Calu3 (cell line): ENCODE data around the gene TMEM9. TPM values are rescaled to one million over a fixed set of nuclear protein-coding genes. Genes with fewer than 3 reads are reported as not detected.
A peak's percentile ranks its signal among the peaks of the same experiment; 100 is the strongest.

Source experiments
- BruUV-seq: library from RNA; stranded (reverse); fragments of 400-500 nt; replicated peaks from 2 replicates; lab custom pipeline; 2021; lab: Mats Ljungman, UMichigan
- CTCF ChIA-PET: fragments of 300-600 bp; sonication (Branson Sonifier 250); formaldehyde crosslinking; loops from one replicate; lab custom pipeline; 2022; ENCODE audit warnings: antibody characterized with exemption; lab: Charles Lee
- DNase-seq: peaks from one replicate; pipeline ENCODE4 v3.0.0; 2022
- H3K27ac Mint-ChIP-seq: one replicate; pipeline ENCODE4 v1.8.0; 2022; ENCODE audit warnings: mixed read lengths; ENCODE audit not compliant: unreplicated experiment
- H3K27me3 Mint-ChIP-seq: one replicate; pipeline ENCODE4 v1.8.0; 2022; ENCODE audit warnings: mixed read lengths; ENCODE audit not compliant: unreplicated experiment
- H3K36me3 Mint-ChIP-seq: one replicate; pipeline ENCODE4 v1.8.0; 2022; ENCODE audit warnings: mild to moderate bottlenecking, moderate library complexity, mixed read lengths; ENCODE audit not compliant: insufficient read depth, unreplicated experiment
- H3K4me1 Mint-ChIP-seq: one replicate; pipeline ENCODE4 v1.8.0; 2022; ENCODE audit warnings: mild to moderate bottlenecking, low read depth, mixed read lengths; ENCODE audit not compliant: unreplicated experiment
- H3K4me3 Mint-ChIP-seq: one replicate; pipeline ENCODE4 v1.8.0; 2022; ENCODE audit warnings: mild to moderate bottlenecking, low read depth, moderate library complexity, mixed read lengths; ENCODE audit not compliant: unreplicated experiment
- H3K9me3 Mint-ChIP-seq: one replicate; pipeline ENCODE4 v1.8.0; 2022; ENCODE audit warnings: low read depth, mixed read lengths; ENCODE audit not compliant: unreplicated experiment
- CTCF ChIP-seq: fragments of 200-600 bp; IDR thresholded peaks from one replicate; pipeline ENCODE4 v1.8.0; 2022; ENCODE audit warnings: antibody characterized with exemption; ENCODE audit not compliant: unreplicated experiment
- intact Hi-C: fragments of 100-400 bp; cut with micrococcal nuclease; formaldehyde crosslinking; loops from one replicate; pipeline ENCODE4 v1.10.0; 2022; ENCODE audit not compliant: unreplicated experiment
- total RNA-seq: library from RNA; stranded (reverse); gene quantifications from 2 replicates; pipeline ENCODE4 v1.2.3, GENCODE V29; 2022

TMEM9 gene
- total RNA-seq, 1 experiment from 2014 or later: 99.5 TPM

GRCh38 chr1:201085902-201086735 lies 68.2 kb downstream of the TMEM9 start:
- no peak overlapping the region for H3K27ac Mint-ChIP-seq
- CTCF ChIA-PET: interaction anchor here (0.5 to 1.9 kb wide), 10 partner anchors 10 to 1272 kb away, joined by 3 to 26 read pairs (median 4); no protein-coding TSS in a partner anchor
- peak; percentile 67 for TF ChIP-seq CTCF
- intact Hi-C loops: loop anchor here (1.0 to 5.0 kb wide), 2 partner anchors 28 to 136 kb away; no protein-coding TSS in a partner anchor
- H3K9me3 Mint-ChIP-seq: no peaks in the 10 kb centered on the region
- peaks cover 81% of the 10 kb centered on the region for H3K27me3 Mint-ChIP-seq
- DNase-seq: peak; percentile 85
- H3K4me1 Mint-ChIP-seq: no peaks in the 10 kb centered on the region
- no peaks in the 10 kb centered on the region for H3K36me3 Mint-ChIP-seq
- H3K4me3 Mint-ChIP-seq: no peak overlapping the region
- BruUV-seq: no TSS peak

Other genes with a start within 250 kb of the TMEM9 start
- 5.9 and 6.7 TPM in 2 replicates for gene KIF21B, start 130.8 kb downstream of the TMEM9 start, total RNA-seq
- not detected in 2 replicates for gene CACNA1S, start 42.0 kb downstream of the TMEM9 start, total RNA-seq
- gene ASCL5, start 27.3 kb downstream of the TMEM9 start, total RNA-seq: 0.27 TPM in 1 of 2 replicates, not detected in the other
- gene IGFN1, start 36.4 kb upstream of the TMEM9 start, total RNA-seq: not detected in 2 replicates
- gene PKP1, start 129.0 kb upstream of the TMEM9 start, total RNA-seq: 0.09 and 0.17 TPM in 2 replicates
- gene TNNT2, start 223.2 kb upstream of the TMEM9 start, total RNA-seq: 1.4 and 2.2 TPM in 2 replicates
- 209 and 244 TPM in 2 replicates for gene LAD1, start 244.8 kb upstream of the TMEM9 start, total RNA-seq